Activated CD4-positive, alpha-beta T cell treated with anti-CD3 and anti-CD28 coated beads, Interleukin-2, amount 10 ng/mL, durations not matched to agents 7 days and 5 days (primary cell): ENCODE data around the gene GRIK4. TPM values are rescaled to one million over a fixed set of nuclear protein-coding genes. Genes with fewer than 3 reads are reported as not detected.
A peak's percentile ranks its signal among the peaks of the same experiment; 100 is the strongest.

ENCODE experiments used
- CTCF ChIA-PET: fragments of 350-600 bp; sonication (Branson Sonifier 250); formaldehyde crosslinking; loops from one replicate; lab custom pipeline; 2021; ENCODE audit warnings: antibody characterized with exemption; lab: Charles Lee
- POLR2A ChIA-PET: fragments of 350-600 bp; sonication (Branson Sonifier 250); formaldehyde crosslinking; loops from one replicate; lab custom pipeline; 2021; ENCODE audit warnings: antibody characterized with exemption; lab: Charles Lee
- DNase-seq: peaks from one replicate; pipeline ENCODE4 v3.0.0-alpha.2; 2020
- H3K27ac Mint-ChIP-seq: one replicate; pipeline ENCODE4 v1.8.0; 2021; ENCODE audit warnings: mild to moderate bottlenecking, moderate library complexity, mixed read lengths
- H3K27me3 Mint-ChIP-seq: one replicate; pipeline ENCODE4 v1.8.0; 2021; ENCODE audit warnings: mixed read lengths
- H3K36me3 Mint-ChIP-seq: one replicate; pipeline ENCODE4 v1.8.0; 2021; ENCODE audit warnings: low read depth, mixed read lengths
- H3K4me1 Mint-ChIP-seq: one replicate; pipeline ENCODE4 v1.8.0; 2021; ENCODE audit warnings: mixed read lengths
- H3K4me3 Mint-ChIP-seq: one replicate; pipeline ENCODE4 v1.8.0; 2021; ENCODE audit warnings: mild to moderate bottlenecking, moderate library complexity, mixed read lengths
- H3K9me3 Mint-ChIP-seq: one replicate; pipeline ENCODE4 v1.8.0; 2021; ENCODE audit warnings: mixed read lengths
- total RNA-seq, 2 experiments: library from RNA; stranded (reverse); gene quantifications; one replicate each; pipeline ENCODE4 v1.2.3, GENCODE V29; 2021

Gene GRIK4
- total RNA-seq, 2 experiments from 2014 or later = not detected

DNA sequence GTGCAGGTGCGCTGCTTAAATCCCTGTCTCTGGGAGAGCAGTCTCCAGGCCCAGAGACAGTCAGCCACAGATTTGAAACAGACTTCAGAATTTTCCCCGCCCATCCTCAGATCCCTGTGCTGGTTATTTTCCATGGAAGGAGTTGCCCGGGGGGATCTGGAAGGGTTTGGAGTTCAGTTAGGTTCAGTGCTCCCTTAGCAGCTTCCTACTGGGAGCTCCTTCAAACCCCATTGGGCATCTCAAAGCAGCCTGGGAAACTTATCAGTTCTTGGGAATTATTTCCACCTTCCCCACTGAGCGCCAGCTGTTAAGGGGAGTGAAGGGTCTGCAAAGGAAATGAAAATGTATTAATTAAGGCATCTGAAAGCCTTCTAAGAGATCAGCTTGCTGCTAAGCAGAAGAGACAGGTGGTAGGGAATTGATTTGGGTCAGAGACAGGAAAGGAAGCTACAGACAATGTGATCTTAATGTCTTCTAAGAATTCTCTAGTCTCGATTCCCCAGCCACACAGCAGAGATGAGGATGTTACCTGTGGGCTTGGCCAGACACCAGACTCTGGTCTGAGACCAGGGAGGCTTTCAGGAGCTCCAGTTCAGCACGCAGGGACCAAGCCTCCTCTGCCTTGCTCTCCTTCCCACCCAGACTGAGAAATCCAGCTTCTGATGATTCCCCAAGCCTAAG, 406.2 kb downstream of the GRIK4 start:
- POLR2A ChIA-PET = no interaction called here
- H3K27ac Mint-ChIP-seq = no peak overlapping the region
- no peaks in the 10 kb centered on the region for H3K36me3 Mint-ChIP-seq
- H3K4me3 Mint-ChIP-seq = no peak overlapping the region
- no peak for DNase-seq
- peaks cover 5% of the 10 kb centered on the region for H3K27me3 Mint-ChIP-seq
- CTCF ChIA-PET = no interaction called here
- H3K4me1 Mint-ChIP-seq = no peaks in the 10 kb centered on the region
- H3K9me3 Mint-ChIP-seq = no peaks in the 10 kb centered on the region

DNA sequence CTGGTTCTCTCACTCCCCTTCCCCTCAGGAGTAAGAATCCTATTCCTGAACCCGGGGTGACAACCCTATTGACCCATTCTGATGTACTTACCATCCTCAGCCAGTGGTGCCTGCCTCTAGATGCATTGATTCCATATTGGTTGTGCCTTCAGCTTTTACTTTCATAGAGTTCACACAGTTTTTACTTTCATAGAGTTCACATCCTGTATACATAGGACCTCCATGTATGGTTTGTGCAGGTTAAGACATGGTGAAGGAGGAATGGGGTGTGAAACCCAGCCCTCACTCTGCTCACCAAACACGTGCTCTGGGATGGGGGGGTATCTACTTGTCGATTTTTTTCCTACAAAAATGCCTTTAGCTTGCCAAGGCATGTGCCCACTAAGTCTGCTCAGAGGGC, 406.7 kb downstream of the GRIK4 start:
- no peak for DNase-seq
- ChIA-PET POLR2A (no interaction called here), CTCF (no interaction called here)
- no peaks in the 10 kb centered on the region for H3K9me3 Mint-ChIP-seq
- H3K36me3 Mint-ChIP-seq = no peaks in the 10 kb centered on the region
- H3K4me1 Mint-ChIP-seq = no peaks in the 10 kb centered on the region
- peaks cover 5% of the 10 kb centered on the region for H3K27me3 Mint-ChIP-seq
- no peak overlapping the region for H3K27ac Mint-ChIP-seq
- no peak overlapping the region for H3K4me3 Mint-ChIP-seq

DNA sequence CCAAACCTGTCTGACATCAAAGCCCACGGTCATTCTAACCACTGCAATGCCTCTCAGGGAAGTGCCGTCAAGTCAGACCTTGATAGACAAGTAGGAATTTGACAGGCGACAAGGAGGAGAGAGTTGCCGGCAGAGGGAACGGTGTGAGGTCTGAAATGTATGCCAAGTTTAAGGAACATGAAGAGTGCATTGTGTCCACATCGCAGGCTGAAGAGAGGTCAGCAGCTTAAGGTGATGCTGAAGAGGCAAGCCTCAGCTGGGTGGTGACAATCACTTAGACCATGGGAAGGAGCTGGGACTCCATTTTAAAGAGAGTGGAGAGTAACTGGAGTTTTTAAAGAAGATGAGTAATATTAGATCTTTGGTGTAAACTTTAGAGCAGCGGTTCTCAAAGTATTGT, 407.5 kb downstream of the GRIK4 start:
- H3K27me3 Mint-ChIP-seq = peaks cover 5% of the 10 kb centered on the region
- H3K4me1 Mint-ChIP-seq = no peaks in the 10 kb centered on the region
- ChIA-PET CTCF (no interaction called here), POLR2A (no interaction called here)
- H3K27ac Mint-ChIP-seq = no peak overlapping the region
- DNase-seq = no peak
- H3K4me3 Mint-ChIP-seq = no peak overlapping the region
- H3K9me3 Mint-ChIP-seq = no peaks in the 10 kb centered on the region
- H3K36me3 Mint-ChIP-seq = no peaks in the 10 kb centered on the region

DNA sequence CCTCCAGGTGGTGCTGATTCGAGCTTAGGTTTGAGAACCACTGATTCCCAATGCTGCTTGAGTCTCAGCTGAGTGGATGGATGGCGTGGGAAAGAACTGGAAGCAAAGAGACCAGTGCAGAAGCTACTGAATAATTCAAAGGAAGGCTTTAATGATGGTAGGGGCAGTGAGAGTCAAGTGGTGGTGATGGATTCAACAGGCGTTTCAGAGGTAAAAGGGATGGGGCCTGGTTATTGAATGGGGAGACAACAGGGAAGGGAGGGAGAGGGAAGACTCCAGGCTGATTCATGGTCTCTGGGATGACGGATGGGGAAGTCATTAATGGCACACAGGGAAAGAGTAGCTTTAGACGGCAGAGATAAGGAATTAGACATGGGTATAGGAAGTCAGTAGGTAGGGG, 408.0 kb downstream of the GRIK4 start:
- Mint-ChIP-seq H3K36me3 (no peaks in the 10 kb centered on the region), H3K4me1 (no peaks in the 10 kb centered on the region), H3K27me3 (peaks cover under 1% of the 10 kb centered on the region), H3K9me3 (no peaks in the 10 kb centered on the region), H3K4me3 (no peak overlapping the region), H3K27ac (no peak overlapping the region)
- DNase-seq = no peak
- POLR2A ChIA-PET = no interaction called here
- CTCF ChIA-PET = no interaction called here

DNA sequence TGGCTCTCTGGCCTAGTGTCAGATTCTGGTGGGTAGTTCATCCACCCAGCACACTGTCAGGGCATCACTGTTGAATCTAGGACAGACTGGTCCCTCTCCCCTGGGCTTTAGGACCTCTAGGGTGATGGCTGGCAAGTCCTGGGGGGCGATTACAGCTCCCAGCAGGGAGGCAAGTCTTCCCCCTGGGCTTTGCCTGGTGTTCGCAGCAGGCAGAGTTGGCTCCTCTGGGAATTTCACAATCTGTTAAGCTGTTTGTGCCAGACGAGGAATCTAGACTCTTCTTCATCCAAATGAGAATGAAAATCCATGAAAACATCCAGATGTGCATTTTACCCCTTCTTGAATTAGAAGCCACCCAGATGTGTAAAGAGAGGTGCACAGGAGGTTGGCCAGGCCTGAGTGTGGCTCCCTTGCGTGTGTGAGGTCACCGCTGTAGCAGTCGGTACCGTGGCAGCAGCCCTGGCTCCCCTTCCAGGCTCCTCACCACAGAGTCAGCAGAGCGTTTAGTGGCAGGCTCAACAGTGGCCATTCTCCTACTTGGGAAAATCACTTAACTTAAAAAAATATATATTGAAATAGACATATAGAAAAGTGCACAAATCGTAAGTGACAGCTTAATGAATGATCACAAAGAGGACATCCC, 412.4 kb downstream of the GRIK4 start:
- Mint-ChIP-seq H3K27me3 (no peaks in the 10 kb centered on the region), H3K4me3 (no peak overlapping the region), H3K27ac (no peak overlapping the region), H3K36me3 (no peaks in the 10 kb centered on the region), H3K9me3 (no peaks in the 10 kb centered on the region), H3K4me1 (no peaks in the 10 kb centered on the region)
- no peak for DNase-seq
- ChIA-PET POLR2A (no interaction called here), CTCF (interaction anchor here (0.6 to 1.0 kb wide), 2 partner anchors 18 to 42 kb away, joined by 3 to 4 read pairs; no protein-coding TSS in a partner anchor)

DNA sequence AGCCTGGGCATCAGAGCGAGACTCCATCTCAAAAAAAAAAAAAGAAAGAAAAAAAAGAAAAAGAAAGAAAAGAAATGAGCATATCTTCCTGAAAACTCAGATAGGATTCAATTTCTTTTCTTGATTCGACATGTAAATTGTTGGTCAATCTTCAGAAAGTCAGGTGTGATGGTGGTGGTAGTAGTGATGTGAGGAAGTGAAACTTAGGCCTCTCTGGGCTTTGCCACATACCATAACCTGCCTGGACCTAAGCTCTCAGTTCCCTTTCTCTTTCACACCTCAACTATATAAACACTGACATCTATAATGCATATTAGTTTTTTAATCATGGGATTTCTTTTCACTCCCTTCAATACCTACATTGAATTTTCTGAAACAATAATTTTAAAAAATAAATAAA, 414.4 kb downstream of the GRIK4 start:
- H3K36me3 Mint-ChIP-seq = no peaks in the 10 kb centered on the region
- H3K4me1 Mint-ChIP-seq = no peaks in the 10 kb centered on the region
- no peak for DNase-seq
- ChIA-PET CTCF (no interaction called here), POLR2A (no interaction called here)
- H3K9me3 Mint-ChIP-seq = no peaks in the 10 kb centered on the region
- no peak overlapping the region for H3K4me3 Mint-ChIP-seq
- H3K27me3 Mint-ChIP-seq = no peaks in the 10 kb centered on the region
- H3K27ac Mint-ChIP-seq = no peak overlapping the region

DNA sequence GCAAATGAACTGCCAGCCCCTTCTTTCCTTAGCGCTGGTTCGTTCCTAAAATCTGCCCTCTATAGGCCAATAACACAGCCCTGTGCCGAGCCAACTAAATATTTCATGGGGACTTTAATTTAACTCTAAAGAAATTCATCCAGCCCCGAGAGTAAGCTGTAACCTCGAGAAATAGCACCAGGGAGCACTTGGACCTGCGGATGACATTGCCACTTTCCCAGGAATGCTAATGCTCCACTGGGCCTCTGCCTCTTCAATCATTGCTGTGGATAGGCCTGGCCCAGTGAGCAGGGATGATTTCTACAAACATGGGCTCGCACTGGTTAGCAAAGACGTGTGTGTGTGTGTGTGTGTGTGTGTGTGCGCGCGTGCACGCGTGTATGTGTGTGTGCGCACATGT, 417.1 kb downstream of the GRIK4 start:
- no peak overlapping the region for H3K27ac Mint-ChIP-seq

DNA sequence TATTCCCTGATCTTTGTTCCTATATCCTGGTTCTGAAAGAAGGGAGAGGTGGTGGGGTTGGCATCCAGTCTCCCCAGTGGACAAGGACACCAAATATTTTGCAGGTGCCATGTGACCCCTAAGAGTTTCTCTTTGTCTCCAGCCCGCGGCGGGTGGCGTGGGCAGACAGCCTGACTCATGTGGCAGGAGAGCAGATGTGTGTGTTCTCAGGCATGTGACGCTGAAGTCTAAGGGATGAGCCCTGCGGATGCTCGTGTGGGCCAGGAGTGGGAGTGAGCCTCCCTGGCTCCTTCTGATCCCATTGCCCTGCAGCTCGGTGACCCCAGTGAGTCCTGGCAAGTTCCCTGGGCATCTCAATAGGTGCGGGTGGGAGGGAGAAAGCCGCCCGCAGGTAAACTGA, 417.5 kb downstream of the GRIK4 start:
- no peaks in the 10 kb centered on the region for H3K4me1 Mint-ChIP-seq
- no peaks in the 10 kb centered on the region for H3K36me3 Mint-ChIP-seq
- no peaks in the 10 kb centered on the region for H3K27me3 Mint-ChIP-seq
- H3K4me3 Mint-ChIP-seq = no peak overlapping the region
- DNase-seq = no peak
- ChIA-PET POLR2A (no interaction called here), CTCF (interaction anchor here (1.6 kb wide), 1 partner anchor 16 kb away, joined by 4 read pairs; no protein-coding TSS in a partner anchor)
- no peak overlapping the region for H3K27ac Mint-ChIP-seq
- no peaks in the 10 kb centered on the region for H3K9me3 Mint-ChIP-seq

More for the DNA sequence above, 417.1 kb downstream of the GRIK4 start:
- DNase-seq = no peak
- Mint-ChIP-seq H3K4me3 (no peak overlapping the region), H3K36me3 (no peaks in the 10 kb centered on the region), H3K9me3 (no peaks in the 10 kb centered on the region), H3K4me1 (no peaks in the 10 kb centered on the region), H3K27me3 (no peaks in the 10 kb centered on the region)
- ChIA-PET CTCF (interaction anchor here (0.5 kb wide), 1 partner anchor 436 kb away, joined by 4 read pairs; no protein-coding TSS in a partner anchor), POLR2A (no interaction called here)

DNA sequence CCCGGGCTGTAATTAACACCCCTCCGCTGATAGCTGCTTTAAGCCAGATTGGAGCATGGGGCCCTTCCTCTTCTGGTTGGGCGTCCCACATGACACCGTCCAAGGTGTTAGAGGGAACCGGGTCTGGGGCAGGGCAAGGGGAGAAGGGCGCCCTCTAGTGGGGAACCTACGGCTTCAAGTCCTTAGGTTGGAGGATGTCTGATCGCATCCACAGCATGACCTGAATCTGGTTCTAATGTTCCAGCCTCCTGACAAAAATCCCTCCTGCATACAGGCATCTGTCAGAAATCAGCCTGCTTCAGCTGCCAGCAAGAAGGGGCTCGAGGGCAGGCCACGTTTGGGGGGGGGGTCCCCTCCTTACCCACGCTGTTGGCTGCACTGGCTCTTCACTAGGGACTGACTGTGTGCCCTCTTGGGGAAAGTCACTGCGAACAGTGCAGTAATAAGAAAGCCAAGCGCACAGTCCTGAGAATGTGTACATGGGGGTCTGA, 418.2 kb downstream of the GRIK4 start:
- Mint-ChIP-seq H3K27me3 (no peaks in the 10 kb centered on the region), H3K4me3 (no peak overlapping the region), H3K9me3 (no peaks in the 10 kb centered on the region), H3K4me1 (no peaks in the 10 kb centered on the region), H3K27ac (no peak overlapping the region), H3K36me3 (no peaks in the 10 kb centered on the region)
- ChIA-PET POLR2A (no interaction called here), CTCF (interaction anchor here (0.6 to 1.6 kb wide), 3 partner anchors 16 to 25 kb away, joined by 3 to 6 read pairs (median 4); no protein-coding TSS in a partner anchor)
- DNase-seq = peak; percentile 46

DNA sequence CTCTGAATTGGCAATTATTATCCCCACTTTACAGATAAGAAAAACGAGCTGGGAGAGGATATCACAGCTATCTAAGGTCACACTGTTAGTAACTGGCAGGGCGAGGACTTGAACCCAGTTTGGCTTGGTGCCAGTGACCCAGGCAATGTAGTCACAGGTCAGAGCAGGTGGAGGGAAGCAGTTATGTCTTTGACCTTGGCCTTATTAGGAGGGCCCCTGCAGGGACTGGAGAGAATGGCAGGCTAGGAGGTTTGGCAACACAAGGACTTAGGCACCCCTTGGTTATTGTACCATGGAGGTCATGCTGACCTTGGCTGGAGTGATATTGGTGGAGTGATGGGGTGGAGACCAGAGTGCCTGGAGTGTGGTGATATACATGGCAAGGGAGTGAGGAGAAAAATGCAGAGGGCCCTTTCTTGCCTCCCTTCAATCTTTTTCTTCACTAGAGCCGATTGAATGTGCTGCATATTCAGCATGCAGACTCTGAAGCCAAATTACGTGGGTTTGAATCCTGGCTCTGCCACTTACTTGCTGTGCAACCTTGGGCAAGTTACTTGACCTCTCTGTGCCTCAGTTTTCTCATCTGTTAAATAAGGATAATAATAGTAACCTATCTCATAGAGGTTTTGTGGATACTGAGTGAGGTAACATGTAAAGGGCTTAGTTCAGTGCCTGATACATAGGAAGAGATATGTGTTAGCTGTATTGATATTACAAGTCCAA, 419.7 kb downstream of the GRIK4 start:
- H3K27me3 Mint-ChIP-seq = peaks cover 2% of the 10 kb centered on the region
- H3K27ac Mint-ChIP-seq = no peak overlapping the region
- DNase-seq = no peak
- no peaks in the 10 kb centered on the region for H3K4me1 Mint-ChIP-seq
- H3K36me3 Mint-ChIP-seq = no peaks in the 10 kb centered on the region
- POLR2A ChIA-PET = no interaction called here
- H3K4me3 Mint-ChIP-seq = no peak overlapping the region
- H3K9me3 Mint-ChIP-seq = no peaks in the 10 kb centered on the region
- CTCF ChIA-PET = no interaction called here

DNA sequence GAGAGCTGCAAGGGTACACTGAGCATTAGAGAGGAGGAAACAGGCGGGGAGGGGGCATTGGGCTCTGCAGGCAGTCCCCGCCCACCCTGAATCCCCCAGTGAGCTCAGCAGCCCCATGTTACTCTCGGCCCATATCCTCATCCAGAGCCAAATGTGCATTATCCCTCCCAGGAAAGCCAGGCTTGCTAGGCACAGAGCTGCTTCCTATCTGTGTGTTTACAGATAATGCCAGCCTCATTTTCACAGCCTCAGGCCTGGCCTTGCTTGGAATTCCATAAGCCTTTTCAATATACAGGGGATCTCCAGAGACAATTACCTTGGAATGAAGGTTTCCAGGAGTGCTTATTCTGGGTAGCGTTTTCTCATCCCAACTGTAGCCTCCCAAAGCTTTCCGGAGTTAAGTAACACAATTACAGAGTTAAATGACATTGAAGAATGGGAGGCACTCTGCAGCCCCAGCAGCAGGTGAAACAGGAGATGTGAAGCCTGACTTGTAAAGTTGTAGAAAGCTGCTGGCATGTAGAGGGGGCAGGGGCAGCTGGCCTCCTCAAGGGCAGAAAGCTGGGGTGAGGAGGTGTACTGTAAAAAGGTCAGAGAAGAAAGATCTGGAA, 420.9 kb downstream of the GRIK4 start:
- no peak for DNase-seq
- no peak overlapping the region for H3K27ac Mint-ChIP-seq
- CTCF ChIA-PET = interaction anchor here (0.7 kb wide), 1 partner anchor 190 kb away, joined by 3 read pairs; no protein-coding TSS in a partner anchor
- H3K36me3 Mint-ChIP-seq = no peaks in the 10 kb centered on the region
- H3K9me3 Mint-ChIP-seq = no peaks in the 10 kb centered on the region
- H3K4me3 Mint-ChIP-seq = no peak overlapping the region
- no peaks in the 10 kb centered on the region for H3K4me1 Mint-ChIP-seq
- H3K27me3 Mint-ChIP-seq = peaks cover 2% of the 10 kb centered on the region
- POLR2A ChIA-PET = no interaction called here

DNA sequence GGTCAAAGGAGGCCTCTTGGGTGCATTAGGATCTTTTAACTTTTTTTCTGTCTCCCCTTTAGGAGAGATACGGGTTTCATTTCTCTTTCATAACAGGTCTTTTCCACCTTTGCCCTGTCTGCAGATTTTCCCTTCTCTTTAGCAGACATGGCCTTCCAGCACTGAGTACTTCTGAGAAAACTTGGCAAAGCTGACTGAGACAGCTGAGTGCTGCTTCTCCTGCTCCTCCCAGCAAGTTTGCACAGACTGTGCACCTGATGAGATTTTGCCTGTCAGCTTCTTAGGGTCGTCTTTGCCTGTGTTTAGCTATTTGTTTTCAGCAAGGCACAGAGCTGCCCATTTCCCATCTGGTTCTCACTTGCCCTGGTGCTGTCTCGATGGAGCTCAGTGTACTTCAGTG, 424.8 kb downstream of the GRIK4 start:
- POLR2A ChIA-PET = no interaction called here

More for the DNA sequence above, 424.8 kb downstream of the GRIK4 start:
- CTCF ChIA-PET = no interaction called here
- Mint-ChIP-seq H3K36me3 (no peaks in the 10 kb centered on the region), H3K9me3 (no peaks in the 10 kb centered on the region), H3K4me3 (no peak overlapping the region), H3K4me1 (no peaks in the 10 kb centered on the region), H3K27me3 (peaks cover 7% of the 10 kb centered on the region), H3K27ac (no peak overlapping the region)
- DNase-seq = no peak
